Activated T-cell treated with anti-CD3 and anti-CD28 coated beads, Interleukin-2, amount 50 U/mL, for 1 hour (primary cell): Measurements from ENCODE around the gene ADAM21.
"Not testable (repeated sequence)": the region's sequence is repeated elsewhere in the genome, so short reads cannot be mapped to it uniquely, and the experiment has no call there.

ENCODE experiments used
- DNase-seq: peaks from one replicate; pipeline ENCODE4 v3.0.0-alpha.2; 2020

Gene ADAM21

GRCh38 chr14:70451874-70452273 is at the start of gene ADAM21:
ADAM21 (plus strand) TSS chr14:70452174; CDS start chr14:70457500, 5,326 bp downstream.
- no peak for DNase-seq

GRCh38 chr14:70403335-70403734 is 48.6 kb upstream of the ADAM21 start:
- DNase-seq, result not testable (repeated sequence)

GRCh38 chr14:70406216-70406615 is 45.8 kb upstream of the ADAM21 start:
- DNase-seq, result not testable (repeated sequence)

- DNase-seq, result no peak
These were observed 44.4 kb upstream of the ADAM21 start for GRCh38 chr14:70407621-70408020.

- DNase-seq, result no peak
These were observed 36.2 kb upstream of the ADAM21 start for GRCh38 chr14:70415788-70416187.

- no peak for DNase-seq
These were observed 35.6 kb upstream of the ADAM21 start for GRCh38 chr14:70416338-70416724.

GRCh38 chr14:70416725-70417349 is 35.1 kb upstream of the ADAM21 start, which contains the start of gene SYNJ2BP:
SYNJ2BP (minus strand) TSS chr14:70417090; CDS start chr14:70416963, 127 bp downstream.
- DNase-seq, result peak; percentile 64

- not testable (repeated sequence) for DNase-seq
These were observed 32.6 kb upstream of the ADAM21 start for GRCh38 chr14:70419270-70419931.

GRCh38 chr14:70422538-70422937 is 29.4 kb upstream of the ADAM21 start:
- no peak for DNase-seq

GRCh38 chr14:70425354-70425753 is 26.6 kb upstream of the ADAM21 start:
- DNase-seq, result no peak

GRCh38 chr14:70426555-70426954 is 25.4 kb upstream of the ADAM21 start:
- DNase-seq, result not testable (repeated sequence)

- DNase-seq, result no peak
These were observed 15.1 kb upstream of the ADAM21 start for GRCh38 chr14:70436867-70437266.

- DNase-seq, result no peak
These were observed 10.3 kb upstream of the ADAM21 start for GRCh38 chr14:70441641-70442040.

- no peak for DNase-seq
These were observed 9.2 kb upstream of the ADAM21 start for GRCh38 chr14:70442750-70443149.

- DNase-seq, result no peak
These were observed 3.2 kb upstream of the ADAM21 start for GRCh38 chr14:70448633-70449340.

GRCh38 chr14:70454731-70455130 is 2.8 kb downstream of the ADAM21 start:
- DNase-seq, result no peak

GRCh38 chr14:70468731-70469130 is 16.8 kb downstream of the ADAM21 start:
- DNase-seq, result no peak

- DNase-seq, result not testable (repeated sequence)
These were observed 19.0 kb downstream of the ADAM21 start for GRCh38 chr14:70470863-70471563.

GRCh38 chr14:70472253-70473159 is 20.5 kb downstream of the ADAM21 start:
- DNase-seq, result no peak

GRCh38 chr14:70473825-70474224 is 21.9 kb downstream of the ADAM21 start:
- no peak for DNase-seq

- not testable (repeated sequence) for DNase-seq
These were observed 23.5 kb downstream of the ADAM21 start for GRCh38 chr14:70475459-70475858.
